Endothelial cell of umbilical vein (primary cell): ENCODE measurements around the gene BCAS3.

Experiments
- EZH2 ChIP-seq: IDR thresholded peaks from 2 replicates; pipeline ENCODE4 v1.6.1; 2012; ENCODE audit warnings: borderline replicate concordance, low read depth, mild to moderate bottlenecking, moderate library complexity, low read length, inconsistent platforms; ENCODE audit not compliant: severe bottlenecking
- TF ChIP-seq, protein P1 (sequence below), 2 donors: IDR thresholded peaks; 1 replicate in 1 of 2; 2 replicates in 1 of 2; pipeline ENCODE4 v1.5.1; 2011; ENCODE audit warnings: low read length in 2 of 2, mild to moderate bottlenecking in 2 of 2, moderate library complexity in 2 of 2, control low read depth in 1 of 2, inconsistent platforms in 1 of 2, low read depth in 1 of 2; ENCODE audit not compliant: insufficient read depth in 1 of 2; ENCODE audit errors: extremely low read depth in 1 of 2

DNA sequence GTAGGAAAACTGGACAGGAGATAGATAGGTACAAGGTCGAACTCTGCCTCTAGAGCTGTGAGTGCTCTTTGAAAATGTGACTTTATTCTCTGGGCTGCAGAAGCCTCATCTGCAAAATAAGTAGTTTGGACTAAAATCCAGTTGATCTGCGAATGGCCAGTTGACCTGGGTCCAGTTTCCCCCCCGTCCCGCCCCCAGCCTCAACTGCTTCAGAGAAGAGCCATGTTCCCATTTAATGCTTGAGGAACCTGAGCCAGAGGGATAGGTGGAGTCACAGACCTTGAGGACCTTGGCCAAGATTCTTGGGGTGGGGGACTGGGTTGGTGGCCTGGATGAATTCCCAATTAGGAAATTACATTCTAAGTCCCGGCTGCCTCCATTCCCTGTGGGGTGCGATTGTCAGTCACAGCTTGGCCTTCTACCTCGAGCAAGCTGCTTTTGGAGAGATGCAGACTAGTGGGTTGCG, 736.0 kb downstream of the BCAS3 start:
- TF ChIP-seq, protein P1, sequence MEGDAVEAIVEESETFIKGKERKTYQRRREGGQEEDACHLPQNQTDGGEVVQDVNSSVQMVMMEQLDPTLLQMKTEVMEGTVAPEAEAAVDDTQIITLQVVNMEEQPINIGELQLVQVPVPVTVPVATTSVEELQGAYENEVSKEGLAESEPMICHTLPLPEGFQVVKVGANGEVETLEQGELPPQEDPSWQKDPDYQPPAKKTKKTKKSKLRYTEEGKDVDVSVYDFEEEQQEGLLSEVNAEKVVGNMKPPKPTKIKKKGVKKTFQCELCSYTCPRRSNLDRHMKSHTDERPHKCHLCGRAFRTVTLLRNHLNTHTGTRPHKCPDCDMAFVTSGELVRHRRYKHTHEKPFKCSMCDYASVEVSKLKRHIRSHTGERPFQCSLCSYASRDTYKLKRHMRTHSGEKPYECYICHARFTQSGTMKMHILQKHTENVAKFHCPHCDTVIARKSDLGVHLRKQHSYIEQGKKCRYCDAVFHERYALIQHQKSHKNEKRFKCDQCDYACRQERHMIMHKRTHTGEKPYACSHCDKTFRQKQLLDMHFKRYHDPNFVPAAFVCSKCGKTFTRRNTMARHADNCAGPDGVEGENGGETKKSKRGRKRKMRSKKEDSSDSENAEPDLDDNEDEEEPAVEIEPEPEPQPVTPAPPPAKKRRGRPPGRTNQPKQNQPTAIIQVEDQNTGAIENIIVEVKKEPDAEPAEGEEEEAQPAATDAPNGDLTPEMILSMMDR (IDR thresholded peaks at IDR 0.05; ENCODE audit: extremely low read depth in 1 of 2, insufficient read depth in 1 of 2, low read depth in 1 of 2, low read length in 2 of 2): no peak
- no peak for TF ChIP-seq EZH2
